Right renal pelvis (tissue), 4 donors: ENCODE measurements around the gene APLP1. TPM values are rescaled to one million over a fixed set of nuclear protein-coding genes. Genes with fewer than 3 reads are reported as not detected.
"Not testable (repeated sequence)": the region's sequence is repeated elsewhere in the genome, so short reads cannot be mapped to it uniquely, and the experiment has no call there.

Experiments
- DNase-seq, 4 donors: peaks; one replicate each; pipeline ENCODE4 v3.0.0-alpha.2; 2013; ENCODE audit warnings: low read depth in 4 of 4, low spot score in 3 of 4, missing footprints in 1 of 4
- polyA plus RNA-seq, 4 donors: library from polyadenylated mRNA; unstranded; fragments of 120-200 nt; gene quantifications; one replicate each; pipeline ENCODE4 v1.2.1, GENCODE V29; 2013; ENCODE audit not compliant: insufficient read length in 4 of 4

Gene APLP1
- polyA plus RNA-seq, 4 donors = 23.6 to 33.2 (median 27.2) TPM

GRCh38 chr19:35901854-35902661, 33.7 kb downstream of the APLP1 start, which contains the start of gene HCST:
TSS of gene HCST (plus strand) at chr19:35902529. CDS start at chr19:35902594, 65 bp downstream.
- DNase-seq = no peak

- DNase-seq = no peak
Measured at GRCh38 chr19:35902870-35903475, 34.6 kb downstream of the APLP1 start.

GRCh38 chr19:35903550-35904179, 35.3 kb downstream of the APLP1 start:
- no peak for DNase-seq

- DNase-seq = no peak
Measured at GRCh38 chr19:35904311-35905068, 36.1 kb downstream of the APLP1 start.

GRCh38 chr19:35905178-35905727, 36.9 kb downstream of the APLP1 start:
- DNase-seq = no peak

GRCh38 chr19:35907377-35907745, 39.0 kb downstream of the APLP1 start:
- no peak for DNase-seq

- no peak for DNase-seq
Measured at GRCh38 chr19:35908010-35908441, 39.7 kb downstream of the APLP1 start, which contains the start of gene TYROBP. TSS of gene TYROBP (minus strand) at chr19:35908295. CDS start at chr19:35908228, 67 bp downstream.

GRCh38 chr19:35908973-35909683, 40.8 kb downstream of the APLP1 start:
- DNase-seq = no peak

GRCh38 chr19:35909684-35910035, 41.3 kb downstream of the APLP1 start:
- no peak for DNase-seq

GRCh38 chr19:35910355-35910754, 42.0 kb downstream of the APLP1 start:
- not testable (repeated sequence) for DNase-seq

GRCh38 chr19:35911173-35911572, 42.8 kb downstream of the APLP1 start:
- no peak for DNase-seq

GRCh38 chr19:35911790-35912189, 43.4 kb downstream of the APLP1 start:
- no peak for DNase-seq

- no peak for DNase-seq
Measured at GRCh38 chr19:35913589-35913988, 45.2 kb downstream of the APLP1 start.

- DNase-seq = no peak
Measured at GRCh38 chr19:35915443-35915842, 47.1 kb downstream of the APLP1 start.

- no peak for DNase-seq
Measured at GRCh38 chr19:35919306-35919705, 50.9 kb downstream of the APLP1 start.

GRCh38 chr19:35921012-35921411, 52.6 kb downstream of the APLP1 start:
- DNase-seq = no peak

- DNase-seq = no peak
Measured at GRCh38 chr19:35925501-35925900, 57.1 kb downstream of the APLP1 start.

GRCh38 chr19:35928507-35928906, 60.1 kb downstream of the APLP1 start:
- DNase-seq = no peak
